ENCODE results near the gene HAND2.

- TF ChIP-seq, protein P1, sequence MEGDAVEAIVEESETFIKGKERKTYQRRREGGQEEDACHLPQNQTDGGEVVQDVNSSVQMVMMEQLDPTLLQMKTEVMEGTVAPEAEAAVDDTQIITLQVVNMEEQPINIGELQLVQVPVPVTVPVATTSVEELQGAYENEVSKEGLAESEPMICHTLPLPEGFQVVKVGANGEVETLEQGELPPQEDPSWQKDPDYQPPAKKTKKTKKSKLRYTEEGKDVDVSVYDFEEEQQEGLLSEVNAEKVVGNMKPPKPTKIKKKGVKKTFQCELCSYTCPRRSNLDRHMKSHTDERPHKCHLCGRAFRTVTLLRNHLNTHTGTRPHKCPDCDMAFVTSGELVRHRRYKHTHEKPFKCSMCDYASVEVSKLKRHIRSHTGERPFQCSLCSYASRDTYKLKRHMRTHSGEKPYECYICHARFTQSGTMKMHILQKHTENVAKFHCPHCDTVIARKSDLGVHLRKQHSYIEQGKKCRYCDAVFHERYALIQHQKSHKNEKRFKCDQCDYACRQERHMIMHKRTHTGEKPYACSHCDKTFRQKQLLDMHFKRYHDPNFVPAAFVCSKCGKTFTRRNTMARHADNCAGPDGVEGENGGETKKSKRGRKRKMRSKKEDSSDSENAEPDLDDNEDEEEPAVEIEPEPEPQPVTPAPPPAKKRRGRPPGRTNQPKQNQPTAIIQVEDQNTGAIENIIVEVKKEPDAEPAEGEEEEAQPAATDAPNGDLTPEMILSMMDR (IDR thresholded peaks at IDR 0.05): no peak
- no peak for TF ChIP-seq POLR2A (IDR thresholded peaks at IDR 0.05)
Measured at GRCh38 chr4:173486714-173487392, 43.2 kb downstream of the HAND2 start.
